Right ventricle myocardium inferior (tissue), 1 donor: ENCODE data around the gene NAV2. TPM values are rescaled to one million over a fixed set of nuclear protein-coding genes. Genes with fewer than 3 reads are reported as not detected.
A peak's percentile ranks its signal among the peaks of the same experiment; 100 is the strongest.

ENCODE experiments used
- ATAC-seq: fragments of 200-7000 bp; cut with Tn5 transposase; one replicate; pipeline ENCODE4 v1.9.1; 2020; ENCODE audit warnings: mild to moderate bottlenecking, moderate library complexity
- DNase-seq: peaks from one replicate; pipeline ENCODE4 v3.0.0; 2021; ENCODE audit errors: missing footprints
- intact Hi-C: fragments of 100-400 bp; cut with DNase I; formaldehyde crosslinking; loops from one replicate; pipeline ENCODE4 v1.11.0; 2022
- total RNA-seq: library from RNA; stranded (reverse); fragmentation: NEBNext Ultra II Directional; extraction: Animal tissue kit (Norgen Biotek cat#: 25700); gene quantifications from one replicate; pipeline ENCODE4 v1.2.1, GENCODE V29; 2021
- donor health status: DM: no; HTN: yes; CAD: no; lungs with severe emphysema.

Gene NAV2
- total RNA-seq, 1 donor from 2014 or later: 14.0 TPM

DNA sequence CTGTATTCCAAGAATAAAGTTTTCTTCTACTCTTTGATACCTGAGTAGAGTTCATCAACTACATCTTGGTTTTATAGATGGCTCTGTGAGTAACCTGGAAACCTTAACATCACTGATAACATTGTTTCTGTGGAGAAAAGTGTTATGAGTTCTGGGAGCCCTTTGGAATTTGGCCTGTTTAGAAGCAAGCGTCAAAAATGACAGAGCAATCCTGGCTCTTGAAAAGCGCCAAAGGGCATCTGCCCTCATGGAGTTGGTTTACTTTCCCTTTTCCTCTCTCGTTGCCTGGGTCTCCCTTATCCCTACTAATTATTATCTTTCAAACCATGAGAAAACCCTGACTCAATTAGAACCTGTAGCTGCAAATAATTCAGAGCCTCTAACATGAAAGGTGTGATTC, 307.6 kb downstream of the NAV2 start:
- no peak for ATAC-seq
- DNase-seq: no peak
- intact Hi-C loops: no loop called here

DNA sequence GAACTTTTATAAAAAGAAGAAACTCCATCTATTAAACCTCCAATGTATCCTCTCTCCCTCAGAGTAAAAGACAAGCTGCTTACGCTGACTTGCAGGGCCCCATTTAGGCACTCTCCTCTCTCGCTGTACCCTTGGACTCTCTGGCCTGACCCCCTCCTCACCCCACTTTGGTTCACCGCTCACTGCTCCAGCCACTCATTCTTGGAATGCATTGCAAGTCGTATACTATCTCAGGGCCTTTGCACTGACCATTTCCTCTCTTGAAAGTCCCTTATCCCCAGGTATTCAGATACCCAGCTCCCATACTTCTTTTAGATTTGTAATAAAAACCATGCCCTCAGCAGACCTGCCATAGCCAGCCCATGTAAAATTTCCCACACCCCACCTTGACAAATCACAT, 308.1 kb downstream of the NAV2 start:
- intact Hi-C loops: no loop called here
- ATAC-seq (no peak), DNase-seq (no peak)

GRCh38 chr11:20021212-20021611, 308.6 kb downstream of the NAV2 start:
- ATAC-seq: no peak
- intact Hi-C loops: no loop called here
- no peak for DNase-seq

- DNase-seq (no peak), ATAC-seq (no peak)
- intact Hi-C loops: no loop called here
Observed at GRCh38 chr11:20021771-20022362, 309.2 kb downstream of the NAV2 start.

DNA sequence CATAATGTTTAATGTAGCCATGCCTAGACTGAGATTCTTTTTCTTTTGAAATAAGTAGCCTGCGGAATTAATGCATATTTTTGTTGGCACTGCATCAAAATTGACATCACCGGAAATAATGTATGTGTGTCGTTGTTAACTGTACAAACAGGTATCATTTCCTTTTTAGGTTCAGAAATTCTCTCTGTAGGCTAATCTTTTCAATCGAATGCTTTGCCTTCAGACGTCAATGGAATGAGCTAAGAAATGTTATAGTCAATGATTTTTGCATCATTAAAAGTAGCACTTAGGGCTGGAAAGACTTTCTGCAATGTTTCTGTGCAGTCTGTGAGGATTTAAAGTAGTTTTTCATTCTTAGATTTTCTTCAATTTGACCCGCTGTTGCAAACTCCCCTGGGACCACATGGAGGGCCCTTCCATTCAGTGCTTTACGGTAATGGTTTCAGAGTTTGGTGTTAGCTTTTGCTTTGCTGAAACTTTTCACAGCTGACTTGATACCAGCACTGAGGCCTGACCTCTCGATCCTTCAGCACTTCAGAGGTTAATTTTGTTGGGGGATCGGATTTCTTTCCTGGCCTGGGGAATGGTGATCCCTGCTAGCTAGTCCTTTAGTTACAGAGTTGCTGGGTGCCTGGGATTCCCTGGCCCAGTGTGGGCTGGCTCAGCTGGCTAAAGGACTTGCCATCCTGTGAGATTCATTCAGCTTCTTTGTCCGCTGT, 309.9 kb downstream of the NAV2 start:
- DNase-seq: no peak
- intact Hi-C loops: no loop called here
- ATAC-seq: peak; percentile 46

DNA sequence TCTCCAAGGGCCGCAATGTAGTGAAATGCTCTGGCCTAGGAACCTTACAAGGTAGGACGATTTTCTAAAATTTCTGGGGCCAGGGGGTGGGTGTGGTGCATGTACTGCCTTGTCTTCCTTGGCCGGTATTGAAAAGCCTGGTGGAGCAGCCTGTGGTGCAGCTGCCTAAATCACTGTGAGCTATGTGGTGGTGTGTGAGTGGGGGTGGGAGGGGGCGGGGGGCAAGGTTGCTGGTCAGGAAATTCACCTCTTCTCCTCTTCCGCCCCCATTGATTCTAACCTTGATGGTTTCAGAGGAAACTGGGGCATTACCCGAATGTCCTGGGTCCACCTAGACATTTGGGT, 310.4 kb downstream of the NAV2 start:
- no peak for DNase-seq
- ATAC-seq: peak; percentile 12
- intact Hi-C loops: no loop called here

DNA sequence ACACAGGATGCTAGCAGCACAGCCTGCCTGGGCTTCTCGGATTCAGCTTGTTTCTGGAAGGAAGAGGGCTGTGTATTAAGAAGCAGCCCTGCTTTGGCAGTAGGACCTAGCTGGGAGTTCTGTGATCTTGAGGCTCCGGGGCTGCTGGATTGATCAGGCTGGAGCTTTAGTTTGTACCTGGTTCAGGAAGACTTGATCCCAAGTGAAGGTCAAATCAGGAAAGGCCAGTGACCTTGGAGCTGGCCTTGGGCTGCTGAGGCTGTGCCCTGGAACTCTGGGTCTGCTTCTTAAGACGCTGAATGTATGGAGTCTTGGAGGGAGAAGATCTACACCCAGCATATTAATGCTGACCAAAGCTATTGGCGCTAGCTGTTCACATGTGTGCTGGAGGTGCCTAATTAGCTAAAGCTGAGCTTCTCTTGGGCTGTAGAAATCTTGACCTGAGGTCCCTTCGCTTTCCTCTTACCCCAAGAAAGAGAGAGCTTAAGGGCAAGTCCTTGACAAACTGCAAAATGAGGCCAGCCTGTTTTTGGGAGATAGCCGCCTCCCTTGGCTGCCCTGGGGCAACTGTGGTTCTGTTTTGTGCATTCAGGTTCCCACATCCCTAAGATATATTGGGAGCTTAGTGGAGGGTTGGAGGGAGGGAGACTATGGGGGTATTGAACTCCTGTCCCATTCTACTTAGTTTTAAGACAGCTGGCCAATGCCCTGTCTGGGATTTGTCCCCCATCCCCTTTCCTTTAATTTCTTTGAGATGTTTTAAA, 311.7 kb downstream of the NAV2 start:
- intact Hi-C loops: no loop called here
- DNase-seq (no peak), ATAC-seq (no peak)

- no peak for DNase-seq
- intact Hi-C loops: no loop called here
- no peak for ATAC-seq
Observed at GRCh38 chr11:20025332-20025840, 312.7 kb downstream of the NAV2 start.

GRCh38 chr11:20026629-20027555, 314.3 kb downstream of the NAV2 start:
- intact Hi-C loops: no loop called here
- no peak for DNase-seq
- no peak for ATAC-seq

- no peak for ATAC-seq
- no peak for DNase-seq
- intact Hi-C loops: no loop called here
Observed at GRCh38 chr11:20027556-20028013, 314.9 kb downstream of the NAV2 start.

- no peak for ATAC-seq
- intact Hi-C loops: no loop called here
- no peak for DNase-seq
Observed at GRCh38 chr11:20029193-20029592, 316.6 kb downstream of the NAV2 start.

DNA sequence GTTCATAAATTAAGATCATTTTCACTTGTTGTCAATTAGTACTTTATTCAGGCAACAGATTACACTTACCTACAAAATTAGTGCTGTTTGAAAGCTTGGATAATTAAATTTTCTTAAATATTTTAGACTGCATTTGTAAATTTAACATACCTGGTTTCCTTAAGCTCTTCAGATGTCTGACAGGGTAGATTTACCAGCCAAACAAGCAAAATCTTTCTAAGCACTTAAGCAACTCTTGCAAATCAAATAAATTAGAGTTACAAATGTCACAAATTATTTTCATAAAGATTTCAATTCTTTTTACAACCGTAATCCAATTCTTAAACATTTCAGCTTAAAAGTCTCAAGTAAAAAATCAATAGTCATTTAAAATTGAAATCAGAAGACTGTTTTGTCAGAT, 317.8 kb downstream of the NAV2 start:
- DNase-seq: no peak
- intact Hi-C loops: no loop called here
- ATAC-seq: no peak

DNA sequence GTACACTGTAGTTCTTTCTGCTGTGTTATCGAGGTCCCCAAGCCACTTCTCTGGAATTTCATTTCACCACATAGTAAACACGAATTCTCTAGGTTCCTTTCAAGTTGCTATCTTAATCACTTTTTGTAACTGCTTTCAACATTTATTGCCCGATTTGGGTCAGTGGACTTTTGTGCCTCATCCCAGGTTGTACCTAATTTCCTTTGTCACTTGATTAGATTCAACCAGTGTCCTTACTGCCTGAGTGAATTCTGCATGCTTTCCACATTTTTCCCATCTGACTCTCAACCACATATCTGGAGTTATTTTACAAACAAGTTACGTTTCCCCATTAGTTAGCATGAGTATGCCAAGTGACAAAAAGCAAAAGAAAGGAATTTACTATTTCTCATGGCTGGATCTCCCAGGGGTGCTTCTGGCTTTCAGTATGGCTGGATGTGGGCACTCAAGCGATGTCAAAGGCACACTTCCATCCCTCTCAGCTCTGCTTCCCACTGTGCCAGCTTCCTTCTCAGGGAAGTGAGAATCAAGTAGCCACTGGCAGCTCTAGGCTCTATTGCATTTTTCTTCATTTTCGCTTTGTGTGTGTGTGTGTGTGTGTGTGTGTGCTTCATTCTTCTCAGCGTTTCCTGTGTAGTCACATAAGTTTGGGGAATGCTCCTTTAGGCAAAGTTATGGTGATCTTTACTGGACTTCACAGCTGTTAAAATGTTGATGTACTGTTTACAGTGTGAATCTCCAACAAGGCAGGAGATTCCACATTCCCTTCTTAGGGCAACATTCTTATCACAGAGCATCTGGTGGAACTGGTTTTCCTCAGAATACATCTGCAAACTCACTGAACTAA, 318.7 kb downstream of the NAV2 start:
- intact Hi-C loops: no loop called here
- ATAC-seq (no peak), DNase-seq (no peak)

GRCh38 chr11:20032127-20032526, 319.5 kb downstream of the NAV2 start:
- no peak for DNase-seq
- peak; percentile 74 for ATAC-seq
- intact Hi-C loops: no loop called here

- intact Hi-C loops: no loop called here
- ATAC-seq (no peak), DNase-seq (no peak)
Observed at GRCh38 chr11:20032577-20033260, 320.1 kb downstream of the NAV2 start.

DNA sequence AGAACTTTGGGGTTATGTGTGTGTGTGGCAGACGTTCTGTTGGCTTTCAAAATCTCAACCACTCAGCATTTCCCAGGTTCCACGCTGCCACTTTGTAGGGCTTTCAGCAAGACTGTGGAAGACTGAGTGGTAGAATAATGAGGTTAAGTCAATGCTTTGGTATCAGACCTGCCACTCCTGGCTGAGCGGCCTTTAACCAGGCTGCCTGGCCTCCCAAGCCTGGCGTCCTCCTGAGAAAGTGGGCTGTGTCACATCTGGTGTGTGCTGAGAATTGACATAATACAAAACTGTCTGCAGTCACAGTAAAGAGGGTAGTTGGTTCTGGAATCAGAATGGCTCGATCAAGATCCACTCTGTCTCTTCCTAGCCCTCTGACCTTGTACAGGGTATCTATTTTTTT, 321.2 kb downstream of the NAV2 start:
- no peak for DNase-seq
- no peak for ATAC-seq

DNA sequence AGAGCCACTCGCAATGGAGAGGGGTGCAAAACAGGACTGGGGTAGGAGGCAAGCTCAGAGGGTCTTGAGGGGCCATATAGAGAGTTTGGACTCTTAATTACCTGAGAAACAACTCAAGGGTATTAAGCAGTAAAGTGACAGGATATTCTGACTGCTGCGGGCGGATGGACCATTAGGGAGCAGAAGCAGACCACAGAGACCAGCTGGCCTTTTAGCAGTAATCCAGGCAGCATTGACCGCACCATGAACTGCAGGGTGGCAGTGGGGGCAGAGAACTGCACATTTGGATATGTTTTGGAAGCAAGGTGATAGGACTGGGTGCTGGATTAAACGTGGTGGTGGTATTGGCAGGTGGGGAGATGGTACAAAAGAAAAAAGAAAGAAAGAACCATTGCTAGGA, 322.3 kb downstream of the NAV2 start:
- ATAC-seq (no peak), DNase-seq (no peak)
- intact Hi-C loops: no loop called here

More for the DNA sequence above, 321.2 kb downstream of the NAV2 start:
- intact Hi-C loops: no loop called here

DNA sequence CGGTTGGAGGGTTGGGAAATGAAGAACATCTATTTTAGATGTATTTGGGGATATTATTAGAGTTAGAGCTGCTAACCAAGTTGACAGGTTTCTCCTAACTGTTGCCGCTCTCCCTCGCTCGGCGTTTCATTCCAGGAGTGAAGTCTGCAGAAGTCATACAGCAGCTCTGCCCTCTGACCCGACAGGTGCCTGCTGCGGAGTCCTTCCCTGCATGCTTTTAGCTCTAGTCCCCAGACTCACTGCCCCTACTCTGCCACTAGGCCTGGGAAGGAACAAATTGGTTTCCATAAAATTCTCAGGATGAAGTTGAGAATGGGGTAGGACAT, 322.7 kb downstream of the NAV2 start:
- intact Hi-C loops: no loop called here
- DNase-seq (no peak), ATAC-seq (no peak)
